H1 (cell line): ENCODE data around the gene RITA1. TPM values are rescaled to one million over a fixed set of nuclear protein-coding genes. Genes with fewer than 3 reads are reported as not detected.

Experiments
- BACH1 ChIP-seq: IDR thresholded peaks from 2 replicates; pipeline ENCODE4 v1.6.1; 2012; ENCODE audit warnings: low read length, improper control_type of control experiment
- CHD2 ChIP-seq: IDR thresholded peaks from 2 replicates; pipeline ENCODE4 v1.6.1; 2012; ENCODE audit warnings: low read length, improper control_type of control experiment
- CREB1 ChIP-seq: IDR thresholded peaks from 2 replicates; pipeline ENCODE4 v1.6.1; 2012; ENCODE audit warnings: inconsistent platforms
- CTBP2 ChIP-seq: IDR thresholded peaks from 2 replicates; pipeline ENCODE4 v1.7.0; 2011; ENCODE audit warnings: borderline replicate concordance, mild to moderate bottlenecking, moderate library complexity, mixed read lengths, low read length; ENCODE audit not compliant: insufficient read depth, insufficient read length
- CTCF ChIP-seq, 3 experiments: IDR thresholded peaks; 1 replicate in 2 of 3; 2 replicates in 1 of 3; pipeline versions ENCODE4 v1.5.1 to v1.6.1; 2011; ENCODE audit warnings: low read length in 3 of 3, mild to moderate bottlenecking in 3 of 3, inconsistent platforms in 2 of 3, low read depth in 1 of 3, moderate library complexity in 1 of 3; ENCODE audit not compliant: insufficient read depth in 1 of 3; ENCODE audit errors: control extremely low read depth in 1 of 3
- E2F6 ChIP-seq: IDR thresholded peaks from 2 replicates; pipeline ENCODE4 v1.6.1; 2012; ENCODE audit warnings: inconsistent platforms
- FOSL1 ChIP-seq: IDR thresholded peaks from 2 replicates; pipeline ENCODE4 v1.6.1; 2011; ENCODE audit warnings: mild to moderate bottlenecking, low read depth, low read length, moderate library complexity; ENCODE audit not compliant: insufficient read depth
- HDAC6 ChIP-seq: IDR thresholded peaks from one replicate; pipeline ENCODE4 v1.7.1; 2012; ENCODE audit warnings: low read depth, mild to moderate bottlenecking, inconsistent platforms, low read length, moderate library complexity
- JUND ChIP-seq: IDR thresholded peaks from 2 replicates; pipeline ENCODE4 v1.6.1; 2011; ENCODE audit warnings: mild to moderate bottlenecking, improper control_type of control experiment, low read length
- KDM1A ChIP-seq: fragments of 200-600, 300-600 bp; sonication (generic); IDR thresholded peaks from 2 replicates; pipeline ENCODE4 v1.7.1; 2016; ENCODE audit warnings: mild to moderate bottlenecking, low read length, borderline replicate concordance
- KDM4A ChIP-seq: IDR thresholded peaks from one replicate; pipeline ENCODE4 v1.7.1; 2012; ENCODE audit warnings: low read depth, mild to moderate bottlenecking, moderate library complexity, low read length, inconsistent platforms; ENCODE audit not compliant: severe bottlenecking
- KDM5A ChIP-seq: fragments of 200-600 bp; IDR thresholded peaks from 2 replicates; pipeline ENCODE4 v1.7.1; 2012; ENCODE audit warnings: mild to moderate bottlenecking, low read length, inconsistent platforms, mixed read lengths
- MAFK ChIP-seq: IDR thresholded peaks from 2 replicates; pipeline ENCODE4 v1.6.1; 2012; ENCODE audit warnings: low read depth, mild to moderate bottlenecking, improper control_type of control experiment, low read length
- POLR2A ChIP-seq, 2 experiments: IDR thresholded peaks; 1 replicate in 1 of 2; 2 replicates in 1 of 2; pipeline ENCODE4 v1.6.1; 2011; ENCODE audit warnings: low read depth in 2 of 2, low read length in 2 of 2, mild to moderate bottlenecking in 2 of 2; ENCODE audit errors: control extremely low read depth in 1 of 2
- POU5F1 ChIP-seq: IDR thresholded peaks from 2 replicates; pipeline ENCODE4 v1.6.1; 2011; ENCODE audit warnings: low read depth, mild to moderate bottlenecking, low read length, moderate library complexity
- RBBP5 ChIP-seq: IDR thresholded peaks from 2 replicates; pipeline ENCODE4 v1.7.1; 2012; ENCODE audit warnings: low read depth, mild to moderate bottlenecking, inconsistent platforms, low read length, moderate library complexity, borderline replicate concordance
- SAP30 ChIP-seq: fragments of 300-600 bp; sonication (generic); IDR thresholded peaks from 2 replicates; pipeline ENCODE4 v1.7.1; 2012; ENCODE audit warnings: low read length, moderate library complexity, mild to moderate bottlenecking, inconsistent platforms; ENCODE audit not compliant: insufficient read depth, insufficient replicate concordance
- SIN3A ChIP-seq, 2 experiments: IDR thresholded peaks in 1 of 2; conservative IDR thresholded peaks in 1 of 2; 2 replicates each; pipeline ENCODE4 v1.6.1; 2011 to 2012; ENCODE audit warnings: low read length in 2 of 2, improper control_type of control experiment in 1 of 2, low read depth in 1 of 2, mild to moderate bottlenecking in 1 of 2
- SIX5 ChIP-seq: IDR thresholded peaks from 2 replicates; pipeline ENCODE4 v1.6.1; 2011; ENCODE audit warnings: mild to moderate bottlenecking, low read depth, low read length
- SUZ12 ChIP-seq: fragments of 200-600 bp; sonication (generic); IDR thresholded peaks from 2 replicates; pipeline ENCODE4 v1.6.1; 2012; ENCODE audit warnings: mild to moderate bottlenecking, inconsistent platforms, low read length, moderate library complexity, mixed read lengths
- polyA plus RNA-seq, 7 experiments: library from polyadenylated mRNA; depleted of rRNA in 3 of 7; stranded (reverse) in 5 of 7; unstranded in 2 of 7; fragments of >200 nt in 5 of 7; fragments of 200-250 nt in 2 of 7; gene quantifications; 1 replicate in 5 of 7; 2 replicates in 1 of 7; 4 replicates in 1 of 7; pipeline versions ENCODE4 v1.2.1 to v1.2.3, GENCODE V29; 2011 to 2013; ENCODE audit warnings: missing spikeins in 2 of 7, mixed read lengths in 2 of 7
- total RNA-seq: library from RNA; stranded (reverse); fragmentation: NEBNext Ultra II Directional; extraction: Animal tissue kit (Norgen Biotek cat#: 25700); gene quantifications from 2 replicates; pipeline ENCODE4 v1.2.1, GENCODE V29; 2021

The RITA1 gene
- total and polyA plus RNA-seq, 2 of the 8 experiments (the other 6 are each of a cell fraction or from before 2014, with no cell fraction given) = 24.1 to 25.8 TPM

- TF ChIP-seq CTCF (IDR thresholded peaks at IDR 0.05; ENCODE audit: control extremely low read depth in 1 of 3, insufficient read depth in 1 of 3, low read depth in 1 of 3, low read length in 3 of 3) (peak; percentile 33 to 47 (median 45)), CHD2 (no peak; the same call in 1 of the 2 replicates), SIX5 (0 out of 2 replicates have a peak, but pooled peaks have one; percentile 20), HDAC6 (no peak), RBBP5 (no peak), POU5F1 (no peak), SIN3A (conservative IDR thresholded peaks at IDR 0.05 in 1 of 2, IDR thresholded peaks at IDR 0.05 in 1 of 2; ENCODE audit: low read depth in 1 of 2, low read length in 2 of 2) (peak in 1 of 2 experiments; percentile 68; a peak in 1 of 4 replicates), KDM4A (no peak), BACH1 (no peak), KDM5A (no peak), E2F6 (no peak), SUZ12 (no peak), POLR2A (IDR thresholded peaks at IDR 0.05; ENCODE audit: control extremely low read depth in 1 of 2, low read depth in 2 of 2, low read length in 2 of 2) (no peak), JUND (0 out of 2 replicates have a peak, but pooled peaks have one; percentile 20), CTBP2 (peak; percentile 51), MAFK (no peak), FOSL1 (no peak), SAP30 (no peak), CREB1 (peak; percentile 77), KDM1A (0 out of 2 replicates have a peak, but pooled peaks have one; percentile 8)
These were observed 47.5 kb downstream of the RITA1 start (continued) for GRCh38 chr12:113232840-113233585.
